Amniotic stem cell (primary cell): Measurements from ENCODE around the gene PPP1R1A.

ENCODE experiments used
- DNase-seq: peaks from one replicate; lab custom pipeline; 2025; lab: John Stamatoyannopoulos, UW

The PPP1R1A gene

DNA sequence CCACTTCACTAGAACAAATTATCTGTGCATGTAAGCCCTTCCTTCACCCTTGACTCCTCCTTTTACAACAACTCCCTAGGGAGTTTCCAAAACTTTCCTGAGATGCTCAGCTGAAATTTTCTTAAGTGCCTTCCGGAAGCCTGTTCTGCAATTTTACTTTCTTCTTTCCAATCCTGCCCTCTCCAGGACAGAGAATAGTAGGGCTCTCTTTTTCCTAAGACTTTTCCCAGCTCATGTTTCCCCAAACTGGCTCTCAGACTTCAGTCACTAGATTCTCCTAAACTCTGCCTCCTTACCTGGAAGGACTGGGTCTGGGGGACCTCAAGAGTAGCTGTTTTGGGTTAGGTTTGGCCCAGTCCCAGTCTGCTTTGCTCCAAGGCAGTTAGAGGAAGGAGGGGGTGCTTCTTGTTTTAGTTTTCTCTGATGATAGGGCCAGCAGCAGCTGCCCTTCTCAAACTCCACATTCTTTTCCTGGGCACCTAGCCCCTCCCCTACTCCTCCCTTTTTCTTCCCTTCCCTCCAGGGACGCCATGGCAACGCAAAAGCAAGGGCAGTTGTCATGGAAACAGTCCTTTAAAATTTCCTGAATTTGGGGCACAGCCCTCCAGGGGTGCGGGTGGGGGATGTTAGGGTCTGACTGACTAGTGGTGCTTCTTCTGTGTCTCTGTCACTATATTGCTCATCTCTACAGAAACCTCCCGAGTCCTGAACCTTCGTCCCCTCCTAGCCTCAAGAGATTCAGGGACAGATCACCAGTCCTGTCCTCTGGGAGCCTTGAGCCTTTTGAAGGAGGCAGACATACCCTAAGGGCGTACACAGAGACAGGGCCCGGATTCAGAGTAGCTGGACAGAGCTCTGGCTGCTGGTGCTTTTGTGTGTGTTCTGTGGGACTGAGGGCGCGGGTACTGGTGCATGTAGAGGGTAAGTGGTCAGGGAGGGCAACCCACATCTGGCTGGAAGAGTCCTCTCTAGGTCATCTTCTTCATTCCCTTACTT, 17.0 kb downstream of the PPP1R1A start:
- DNase-seq, result no peak

GRCh38 chr12:54569995-54570528, 18.4 kb downstream of the PPP1R1A start:
- no peak for DNase-seq

DNA sequence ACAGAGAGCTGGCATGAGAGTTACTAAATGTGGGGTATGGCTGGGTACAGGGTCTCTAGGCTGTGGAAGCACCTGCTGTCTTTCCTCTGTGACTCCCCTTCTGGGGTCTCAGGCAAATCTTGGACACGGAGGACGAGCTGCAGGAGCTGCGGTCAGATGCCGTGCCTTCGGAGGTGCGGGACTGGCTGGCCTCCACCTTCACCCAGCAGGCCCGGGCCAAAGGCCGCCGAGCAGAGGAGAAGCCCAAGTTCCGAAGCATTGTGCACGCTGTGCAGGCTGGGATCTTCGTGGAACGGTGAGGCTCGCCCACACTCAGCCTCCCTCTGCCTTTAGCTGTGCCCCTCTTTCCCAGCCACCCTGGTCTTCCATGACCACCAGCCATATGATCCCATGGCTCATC, 19.4 kb downstream of the PPP1R1A start:
- DNase-seq, result no peak

GRCh38 chr12:54566792-54567191, 21.7 kb downstream of the PPP1R1A start:
- no peak for DNase-seq

DNA sequence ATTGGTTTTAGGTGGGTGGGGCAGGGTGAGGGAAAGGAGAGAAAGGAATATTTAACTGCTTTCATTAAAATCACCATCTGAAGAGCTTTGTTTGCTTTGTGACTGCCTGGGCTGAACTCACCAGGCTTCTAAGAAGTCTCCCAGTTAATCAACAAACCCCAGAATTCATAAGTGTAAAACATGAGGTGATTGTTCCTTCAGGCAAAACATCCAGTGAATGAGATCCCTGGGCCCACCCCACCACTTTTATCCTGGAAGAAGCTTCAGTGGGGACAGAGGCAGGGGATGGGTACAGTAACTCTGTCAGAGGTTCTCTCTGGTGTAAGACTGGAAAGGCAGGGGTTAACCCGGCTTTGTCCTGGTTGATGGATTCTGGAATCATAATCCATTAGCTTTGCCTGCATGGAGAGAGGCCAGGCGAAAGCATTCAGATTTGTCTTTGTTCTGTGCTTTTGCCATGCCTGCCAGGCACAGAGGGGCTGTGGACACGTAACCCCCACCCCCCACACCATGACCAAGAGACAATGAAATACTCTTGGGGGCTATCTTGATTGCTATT, 22.4 kb downstream of the PPP1R1A start:
- DNase-seq, result no peak

GRCh38 chr12:54565310-54565985, 23.0 kb downstream of the PPP1R1A start:
- DNase-seq, result no peak

- DNase-seq, result no peak
Measured at GRCh38 chr12:54564768-54565167, 23.7 kb downstream of the PPP1R1A start.

DNA sequence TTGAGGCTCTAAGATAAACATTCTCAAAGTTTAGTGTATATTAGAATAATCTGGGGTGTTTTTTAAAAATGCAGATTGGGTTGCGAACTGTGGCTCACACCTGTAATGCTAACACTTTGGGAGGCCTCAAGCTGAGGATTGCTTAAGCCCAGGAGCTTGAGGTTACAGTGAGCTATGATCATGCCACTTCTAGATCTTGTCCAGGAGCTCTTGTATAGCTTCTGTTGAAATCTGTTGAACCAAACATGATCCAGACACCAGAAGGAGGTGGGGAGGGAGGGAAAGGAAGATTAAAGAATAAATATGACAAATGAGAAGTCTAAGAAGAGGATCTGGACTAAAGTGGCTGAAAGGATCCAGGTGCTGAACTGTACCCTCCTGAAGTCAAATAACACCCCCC, 24.7 kb downstream of the PPP1R1A start:
- DNase-seq, result no peak

DNA sequence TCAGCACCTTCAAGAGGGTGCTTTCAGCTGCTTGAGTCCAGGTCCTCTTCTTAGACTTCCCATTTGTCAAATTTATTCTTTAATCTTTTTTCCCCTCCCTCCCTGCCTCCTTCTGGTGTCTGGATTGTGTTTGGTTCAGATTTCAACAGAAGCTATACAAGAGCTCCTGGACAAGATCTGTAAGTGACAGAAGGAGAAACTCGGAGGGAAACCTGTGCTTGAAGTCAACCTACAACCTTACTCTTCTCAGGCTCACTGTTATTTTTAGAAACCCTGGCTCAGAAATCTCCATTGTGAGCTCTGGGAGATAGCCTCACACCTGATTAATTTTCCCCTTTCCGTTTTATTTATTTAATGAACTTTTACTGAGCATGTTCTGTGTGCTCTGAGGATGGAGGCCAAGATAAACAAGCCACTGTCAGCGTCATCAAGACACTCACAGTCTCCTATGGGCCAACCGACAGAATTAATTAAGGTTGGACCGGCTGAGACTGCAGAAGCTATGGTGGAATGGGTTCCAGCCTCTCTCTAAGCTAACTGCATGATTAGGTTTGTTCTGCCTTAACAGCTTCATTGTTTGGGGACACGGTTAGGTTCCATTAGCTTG, 25.6 kb downstream of the PPP1R1A start:
- DNase-seq, result no peak

DNA sequence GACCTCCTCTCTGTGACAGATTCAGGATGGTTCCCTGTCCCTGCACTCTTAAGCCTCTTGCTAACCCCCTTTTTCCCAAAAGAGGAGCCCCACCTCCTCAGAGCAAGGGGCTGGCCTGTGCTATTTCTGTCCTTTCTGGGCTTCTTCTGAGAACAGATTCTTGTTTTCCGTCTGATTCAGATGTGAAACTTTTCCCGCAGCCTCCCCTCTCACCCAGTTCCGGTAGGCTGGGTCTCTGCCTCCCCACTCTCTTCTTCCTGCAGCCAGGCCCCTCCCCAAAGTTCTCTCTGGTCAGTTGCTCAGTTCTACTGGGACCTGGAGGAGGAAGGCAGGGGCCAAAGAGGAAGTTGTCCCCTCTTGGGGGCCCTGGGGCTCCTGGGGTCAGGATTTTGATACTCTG, 27.3 kb downstream of the PPP1R1A start:
- DNase-seq, result no peak

GRCh38 chr12:54560374-54560858, 28.0 kb downstream of the PPP1R1A start:
- peak; percentile 6 for DNase-seq

DNA sequence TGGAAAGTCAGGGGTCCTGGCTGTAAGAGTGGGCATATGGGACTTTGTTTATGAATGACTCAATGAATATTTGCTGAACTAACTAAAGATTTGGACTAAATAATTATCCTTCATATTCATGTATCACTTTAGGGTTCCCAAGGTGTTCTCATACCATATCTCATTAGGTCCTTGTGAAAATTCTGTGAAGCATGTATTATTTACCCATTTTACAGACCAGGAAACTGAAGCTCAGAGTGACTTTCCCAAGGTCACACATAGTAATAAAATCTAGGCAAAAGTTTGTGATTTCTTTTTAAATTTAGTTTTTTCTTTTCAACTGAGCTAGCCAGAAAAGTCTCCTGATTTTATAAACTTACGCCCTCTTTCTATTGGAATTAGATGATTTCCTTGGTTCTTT, 29.7 kb downstream of the PPP1R1A start:
- DNase-seq, result no peak

- DNase-seq, result no peak
Measured at GRCh38 chr12:54558311-54558710, 30.1 kb downstream of the PPP1R1A start.

- DNase-seq, result no peak
Measured at GRCh38 chr12:54555670-54556257, 32.7 kb downstream of the PPP1R1A start.

DNA sequence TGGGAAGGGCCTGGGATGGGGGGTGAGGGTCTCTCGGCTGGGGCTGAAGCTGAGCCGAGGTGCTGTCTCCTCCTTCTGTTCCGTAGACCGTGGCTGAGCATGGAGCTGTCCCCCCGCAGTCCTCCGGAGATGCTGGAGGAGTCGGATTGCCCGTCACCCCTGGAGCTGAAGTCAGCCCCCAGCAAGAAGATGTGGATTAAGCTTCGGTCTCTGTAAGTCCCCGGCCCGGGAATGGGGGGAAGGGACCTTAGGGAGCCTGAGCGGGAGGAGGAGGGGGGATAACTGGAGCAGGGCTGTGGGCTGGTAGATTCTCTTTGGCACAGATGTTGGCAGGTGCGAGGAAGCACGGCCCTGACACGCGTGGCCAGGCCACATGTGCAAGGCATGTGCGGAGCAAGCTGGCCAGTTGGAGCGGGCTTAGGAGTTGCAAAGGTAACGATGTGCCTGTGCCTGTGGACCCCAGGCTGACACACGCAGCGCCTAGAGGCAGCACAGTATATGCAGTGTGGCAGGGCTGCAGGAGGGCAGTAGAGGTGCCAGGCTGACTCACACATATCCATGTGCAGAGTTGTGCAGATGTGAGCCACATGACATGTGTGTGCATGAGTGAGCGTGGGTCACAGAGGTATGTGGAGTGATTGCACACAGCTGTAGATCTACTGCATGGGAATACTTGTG, 38.5 kb downstream of the PPP1R1A start:
- no peak for DNase-seq

DNA sequence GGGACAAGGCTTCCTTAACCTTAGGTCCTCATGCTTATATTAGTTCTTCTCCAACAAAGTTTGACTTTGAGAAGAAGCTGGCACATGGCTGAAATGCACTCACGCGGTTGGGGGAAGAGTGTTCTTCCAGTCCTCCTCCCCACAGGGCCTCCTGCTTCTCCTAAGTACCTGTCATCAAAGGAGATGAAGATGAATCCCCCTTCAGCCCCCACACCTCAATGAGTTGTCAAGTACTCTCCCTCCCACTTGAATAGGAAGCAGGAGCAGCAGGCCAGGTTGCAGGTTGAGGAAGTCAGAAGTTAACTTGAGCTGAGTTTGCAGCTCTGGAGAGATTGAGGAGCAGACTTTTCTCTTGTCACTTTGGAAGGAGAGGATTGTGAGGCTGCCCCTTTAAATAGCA, 41.9 kb downstream of the PPP1R1A start:
- no peak for DNase-seq

DNA sequence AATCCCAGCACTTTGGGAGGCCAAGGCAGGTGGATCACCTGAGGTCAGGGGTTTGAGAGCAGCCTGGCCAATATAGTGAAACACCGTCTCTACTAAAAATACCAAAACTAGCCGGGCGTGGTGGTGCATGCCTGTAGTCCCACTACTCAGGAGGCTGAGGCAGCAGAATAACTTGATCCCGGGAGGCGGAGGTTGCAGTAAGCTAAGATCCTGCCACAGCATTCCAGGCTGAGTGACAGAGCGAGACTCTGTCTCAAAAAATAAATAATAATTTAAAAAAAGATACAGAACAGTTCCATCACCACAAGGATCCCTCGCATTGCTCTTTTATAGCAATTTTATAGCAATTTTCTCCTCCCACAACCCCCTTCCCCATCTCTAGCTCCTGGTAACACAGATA, 43.7 kb downstream of the PPP1R1A start:
- no peak for DNase-seq

- no peak for DNase-seq
Measured at GRCh38 chr12:54543526-54543925, 44.9 kb downstream of the PPP1R1A start.

DNA sequence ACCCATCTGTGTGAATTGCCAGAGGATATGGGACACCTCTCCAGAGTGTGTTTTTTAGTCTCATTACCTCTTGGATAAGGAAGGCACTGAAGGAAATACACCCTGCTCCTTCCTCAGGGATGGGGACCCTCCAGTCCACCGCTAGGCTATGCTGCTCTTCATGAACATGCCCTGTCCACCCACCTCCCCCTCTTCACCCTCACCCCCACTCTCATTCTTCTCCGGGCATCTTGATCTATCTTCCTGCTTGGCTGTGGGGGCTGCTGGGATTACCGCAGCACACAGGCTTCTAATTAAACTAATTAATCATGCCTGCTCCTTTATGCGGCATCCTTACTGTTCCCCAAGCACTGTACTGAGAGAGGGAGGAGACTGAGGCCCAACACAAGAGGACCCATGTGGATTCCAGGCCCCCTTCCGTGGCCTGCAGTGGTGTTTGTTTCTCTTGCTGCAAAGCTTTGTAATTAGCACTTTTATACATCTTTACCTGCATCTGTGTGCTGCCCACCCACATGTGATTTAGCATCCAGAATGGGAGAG, 46.6 kb downstream of the PPP1R1A start:
- DNase-seq, result no peak

DNA sequence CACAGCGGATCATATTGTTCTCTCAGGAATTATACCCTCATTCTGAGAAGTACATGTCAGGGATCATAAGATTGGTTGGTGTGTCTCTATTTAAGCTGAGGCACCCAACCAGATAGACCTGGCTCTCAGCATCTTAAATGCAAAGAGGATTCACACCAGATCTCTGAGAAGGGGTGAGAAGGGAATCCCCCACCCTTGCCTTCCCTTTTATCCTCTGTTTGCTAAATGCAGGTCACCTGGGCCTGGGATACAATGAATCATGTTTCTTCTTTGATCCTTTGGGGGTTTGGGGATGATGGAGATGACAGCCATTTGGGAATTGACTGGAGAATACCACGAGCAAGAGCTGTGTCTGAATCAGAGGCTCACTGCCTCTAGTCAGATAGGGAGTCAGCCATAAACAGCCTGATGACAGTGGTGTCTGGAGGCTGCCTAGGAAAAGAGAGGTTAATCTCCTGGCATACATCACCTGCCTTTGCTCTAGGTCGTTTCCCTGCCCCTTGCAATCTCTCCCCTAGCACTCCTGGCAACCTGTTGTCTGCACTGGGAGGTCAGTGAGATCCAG, 50.2 kb downstream of the PPP1R1A start:
- no peak for DNase-seq
